Cortex of kidney (tissue), 1 donor: ENCODE data around the gene EYS.
"Not testable (repeated sequence)": the region's sequence is repeated elsewhere in the genome, so short reads cannot be mapped to it uniquely, and the experiment has no call there.

Experiments
- DNase-seq: peaks from one replicate; lab custom pipeline; 2025; lab: John Stamatoyannopoulos, UW

Gene EYS

GRCh38 chr6:64041373-64041772, 1665.7 kb downstream of the EYS start:
- DNase-seq = no peak

- no peak for DNase-seq
Measured at GRCh38 chr6:64040113-64040512, 1666.9 kb downstream of the EYS start.

GRCh38 chr6:64037427-64037826, 1669.6 kb downstream of the EYS start:
- DNase-seq = no peak

- DNase-seq = no peak
Measured at GRCh38 chr6:64034910-64035655, 1671.9 kb downstream of the EYS start.

- DNase-seq = no peak
Measured at GRCh38 chr6:64034291-64034690, 1672.7 kb downstream of the EYS start.

GRCh38 chr6:64030950-64031618, 1675.9 kb downstream of the EYS start:
- not testable (repeated sequence) for DNase-seq

- DNase-seq = no peak
Measured at GRCh38 chr6:64023693-64024092, 1683.3 kb downstream of the EYS start.

GRCh38 chr6:64014595-64014994, 1692.4 kb downstream of the EYS start:
- no peak for DNase-seq

GRCh38 chr6:64013011-64013410, 1694.0 kb downstream of the EYS start:
- no peak for DNase-seq

GRCh38 chr6:64012351-64013001, 1694.5 kb downstream of the EYS start:
- DNase-seq = no peak

- no peak for DNase-seq
Measured at GRCh38 chr6:64010666-64011065, 1696.4 kb downstream of the EYS start.

- DNase-seq = no peak
Measured at GRCh38 chr6:64010010-64010409, 1697.0 kb downstream of the EYS start.

GRCh38 chr6:64006246-64006645, 1700.8 kb downstream of the EYS start:
- no peak for DNase-seq

GRCh38 chr6:64000818-64001491, 1706.1 kb downstream of the EYS start:
- no peak for DNase-seq

- DNase-seq = no peak
Measured at GRCh38 chr6:63999613-64000012, 1707.4 kb downstream of the EYS start.

- DNase-seq = no peak
Measured at GRCh38 chr6:63998991-63999390, 1708.0 kb downstream of the EYS start.

- no peak for DNase-seq
Measured at GRCh38 chr6:63997734-63998133, 1709.3 kb downstream of the EYS start.

- DNase-seq = no peak
Measured at GRCh38 chr6:63997221-63997620, 1709.8 kb downstream of the EYS start.

- DNase-seq = no peak
Measured at GRCh38 chr6:63985223-63985622, 1721.8 kb downstream of the EYS start.

- no peak for DNase-seq
Measured at GRCh38 chr6:63975699-63976098, 1731.3 kb downstream of the EYS start.

GRCh38 chr6:63968650-63969049, 1738.4 kb downstream of the EYS start:
- DNase-seq = no peak

GRCh38 chr6:63964366-63964765, 1742.7 kb downstream of the EYS start:
- no peak for DNase-seq
